A549 (cell line): ENCODE measurements around the gene TMEM125.

ENCODE experiments used
- BHLHE40 ChIP-seq: IDR thresholded peaks from 2 replicates; pipeline ENCODE4 v1.6.1; 2012; ENCODE audit warnings: low read depth, low read length, inconsistent platforms
- ELK1 ChIP-seq: fragments of 150-350 bp; IDR thresholded peaks from 2 replicates; pipeline ENCODE4 v1.6.1; 2014; ENCODE audit warnings: low read depth, mild to moderate bottlenecking, low read length
- HDAC2 ChIP-seq: fragments of 200-600 bp; sonication (generic); IDR thresholded peaks from 2 replicates; pipeline ENCODE4 v1.6.1; 2016
- NFE2L2 ChIP-seq: fragments of 150-350 bp; conservative IDR thresholded peaks from 2 replicates; pipeline ENCODE4 v1.6.1; 2014; ENCODE audit warnings: low read length
- PHF8 ChIP-seq: fragments of 200-600 bp; sonication (generic); IDR thresholded peaks from 2 replicates; pipeline ENCODE4 v1.6.1; 2016; ENCODE audit warnings: low read depth, mild to moderate bottlenecking, antibody characterized with exemption, moderate library complexity, borderline replicate concordance
- POLR2A ChIP-seq: IDR thresholded peaks from 2 replicates; pipeline ENCODE4 v1.6.1; 2012; ENCODE audit warnings: mild to moderate bottlenecking, low read length
- REST ChIP-seq: fragments of 200-600 bp; sonication (generic); IDR thresholded peaks from 2 replicates; pipeline ENCODE4 v1.6.1; 2016; ENCODE audit warnings: antibody characterized with exemption, mild to moderate bottlenecking, moderate library complexity
- RNF2 ChIP-seq: fragments of 200-600 bp; sonication (generic); IDR thresholded peaks from 2 replicates; pipeline ENCODE4 v1.6.1; 2016; ENCODE audit warnings: low read depth, mild to moderate bottlenecking, antibody characterized with exemption, moderate library complexity, borderline replicate concordance
- TP53 ChIP-seq: fragments of 250-450 bp; sonication (Bioruptor Pico); IDR thresholded peaks from 2 replicates; pipeline ENCODE4 v1.5.0; 2021; ENCODE audit warnings: mild to moderate bottlenecking, moderate library complexity
- USF2 ChIP-seq: fragments of 450-650 bp; IDR thresholded peaks from 2 replicates; pipeline ENCODE4 v1.6.1; 2014; ENCODE audit warnings: antibody characterized with exemption
- TF ChIP-seq, protein P1 (sequence below): fragments of >200 bp; sonication (Bioruptor Twin); formaldehyde crosslinking; IDR thresholded peaks from 3 replicates; pipeline ENCODE4 v1.5.1; 2016
- TF ChIP-seq, protein P2 (sequence below): IDR thresholded peaks from 2 replicates; pipeline ENCODE4 v1.6.1; 2012
- TF ChIP-seq, protein P3 (sequence below): fragments of >200 bp; sonication (Bioruptor Twin); formaldehyde crosslinking; IDR thresholded peaks from 3 replicates; pipeline ENCODE4 v1.6.1; 2016

GRCh38 chr1:43253876-43254275 is 15.9 kb upstream of the TMEM125 start:
- TF ChIP-seq HDAC2 (no peak), RNF2 (no peak), BHLHE40 (no peak), POLR2A (no peak), ELK1 (no peak), TP53 (CRISPR knock-in tag) (no peak), REST (no peak), NFE2L2 (no peak), PHF8 (no peak), USF2 (no peak)
- TF ChIP-seq, protein P1, sequence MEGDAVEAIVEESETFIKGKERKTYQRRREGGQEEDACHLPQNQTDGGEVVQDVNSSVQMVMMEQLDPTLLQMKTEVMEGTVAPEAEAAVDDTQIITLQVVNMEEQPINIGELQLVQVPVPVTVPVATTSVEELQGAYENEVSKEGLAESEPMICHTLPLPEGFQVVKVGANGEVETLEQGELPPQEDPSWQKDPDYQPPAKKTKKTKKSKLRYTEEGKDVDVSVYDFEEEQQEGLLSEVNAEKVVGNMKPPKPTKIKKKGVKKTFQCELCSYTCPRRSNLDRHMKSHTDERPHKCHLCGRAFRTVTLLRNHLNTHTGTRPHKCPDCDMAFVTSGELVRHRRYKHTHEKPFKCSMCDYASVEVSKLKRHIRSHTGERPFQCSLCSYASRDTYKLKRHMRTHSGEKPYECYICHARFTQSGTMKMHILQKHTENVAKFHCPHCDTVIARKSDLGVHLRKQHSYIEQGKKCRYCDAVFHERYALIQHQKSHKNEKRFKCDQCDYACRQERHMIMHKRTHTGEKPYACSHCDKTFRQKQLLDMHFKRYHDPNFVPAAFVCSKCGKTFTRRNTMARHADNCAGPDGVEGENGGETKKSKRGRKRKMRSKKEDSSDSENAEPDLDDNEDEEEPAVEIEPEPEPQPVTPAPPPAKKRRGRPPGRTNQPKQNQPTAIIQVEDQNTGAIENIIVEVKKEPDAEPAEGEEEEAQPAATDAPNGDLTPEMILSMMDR, result no peak
- TF ChIP-seq, protein P2, sequence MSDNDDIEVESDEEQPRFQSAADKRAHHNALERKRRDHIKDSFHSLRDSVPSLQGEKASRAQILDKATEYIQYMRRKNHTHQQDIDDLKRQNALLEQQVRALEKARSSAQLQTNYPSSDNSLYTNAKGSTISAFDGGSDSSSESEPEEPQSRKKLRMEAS, result no peak
- TF ChIP-seq, protein P3, sequence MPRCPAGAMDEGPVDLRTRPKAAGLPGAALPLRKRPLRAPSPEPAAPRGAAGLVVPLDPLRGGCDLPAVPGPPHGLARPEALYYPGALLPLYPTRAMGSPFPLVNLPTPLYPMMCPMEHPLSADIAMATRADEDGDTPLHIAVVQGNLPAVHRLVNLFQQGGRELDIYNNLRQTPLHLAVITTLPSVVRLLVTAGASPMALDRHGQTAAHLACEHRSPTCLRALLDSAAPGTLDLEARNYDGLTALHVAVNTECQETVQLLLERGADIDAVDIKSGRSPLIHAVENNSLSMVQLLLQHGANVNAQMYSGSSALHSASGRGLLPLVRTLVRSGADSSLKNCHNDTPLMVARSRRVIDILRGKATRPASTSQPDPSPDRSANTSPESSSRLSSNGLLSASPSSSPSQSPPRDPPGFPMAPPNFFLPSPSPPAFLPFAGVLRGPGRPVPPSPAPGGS, result no peak
